ENCODE results near the gene DPH7.

DPH7 gene

GRCh38 chr9:137586854-137587253 is 8.1 kb upstream of the DPH7 start:
- no peak for DNase-seq (ENCODE audit: low spot score)
- TF ChIP-seq CTCF (IDR thresholded peaks at IDR 0.05), result no peak
- no peak overlapping the region for H3K4me3 ChIP-seq
- no peak overlapping the region for H3K27ac ChIP-seq

- Histone ChIP-seq H3K27ac (no peak overlapping the region), H3K4me3 (no peak overlapping the region)
- no peak for TF ChIP-seq CTCF (IDR thresholded peaks at IDR 0.05)
- DNase-seq (ENCODE audit: low spot score), result no peak
These were observed 5.2 kb upstream of the DPH7 start for GRCh38 chr9:137583957-137584356.

GRCh38 chr9:137583347-137583746 is 4.6 kb upstream of the DPH7 start:
- TF ChIP-seq CTCF (IDR thresholded peaks at IDR 0.05), result no peak

GRCh38 chr9:137582286-137582860 is 3.6 kb upstream of the DPH7 start:
- no peak for TF ChIP-seq CTCF (IDR thresholded peaks at IDR 0.05)
- no peak overlapping the region for H3K27ac ChIP-seq
- no peak for DNase-seq (ENCODE audit: low spot score)
- H3K4me3 ChIP-seq, result no peak overlapping the region

More at GRCh38 chr9:137583347-137583746, 4.6 kb upstream of the DPH7 start:
- H3K4me3 ChIP-seq, result no peak overlapping the region
- no peak for DNase-seq (ENCODE audit: low spot score)
- no peak overlapping the region for H3K27ac ChIP-seq

GRCh38 chr9:137581361-137582285 is 2.9 kb upstream of the DPH7 start:
- H3K4me3 ChIP-seq, result no peak overlapping the region
- no peak overlapping the region for H3K27ac ChIP-seq
- TF ChIP-seq CTCF (IDR thresholded peaks at IDR 0.05), result no peak
- DNase-seq (ENCODE audit: low spot score), result no peak

GRCh38 chr9:137580954-137581322 is 2.2 kb upstream of the DPH7 start:
- no peak overlapping the region for H3K4me3 ChIP-seq
- DNase-seq (ENCODE audit: low spot score), result no peak
- TF ChIP-seq CTCF (IDR thresholded peaks at IDR 0.05), result no peak
- H3K27ac ChIP-seq, result no peak overlapping the region

Data from coronary artery (tissue), 2 donors.